Keratinocyte (primary cell): Measurements from ENCODE around the gene INHA.

Experiments
- CTCF ChIP-seq, 3 experiments: IDR thresholded peaks in 1 of 3; conservative IDR thresholded peaks in 1 of 3; optimal IDR thresholded peaks in 1 of 3; 2 replicates in 2 of 3; 3 replicates in 1 of 3; pipeline versions ENCODE3 to v1.5.1; 2011; ENCODE audit warnings: low read length in 3 of 3, mild to moderate bottlenecking in 3 of 3, moderate library complexity in 2 of 3, control low read depth in 1 of 3, inconsistent platforms in 1 of 3; ENCODE audit not compliant: insufficient read depth in 2 of 3; ENCODE audit errors: extremely low read depth in 1 of 3
- EZH2 ChIP-seq: IDR thresholded peaks from one replicate; pipeline ENCODE4 v1.6.1; 2012; ENCODE audit warnings: inconsistent platforms, mild to moderate bottlenecking, low read length, moderate library complexity

DNA sequence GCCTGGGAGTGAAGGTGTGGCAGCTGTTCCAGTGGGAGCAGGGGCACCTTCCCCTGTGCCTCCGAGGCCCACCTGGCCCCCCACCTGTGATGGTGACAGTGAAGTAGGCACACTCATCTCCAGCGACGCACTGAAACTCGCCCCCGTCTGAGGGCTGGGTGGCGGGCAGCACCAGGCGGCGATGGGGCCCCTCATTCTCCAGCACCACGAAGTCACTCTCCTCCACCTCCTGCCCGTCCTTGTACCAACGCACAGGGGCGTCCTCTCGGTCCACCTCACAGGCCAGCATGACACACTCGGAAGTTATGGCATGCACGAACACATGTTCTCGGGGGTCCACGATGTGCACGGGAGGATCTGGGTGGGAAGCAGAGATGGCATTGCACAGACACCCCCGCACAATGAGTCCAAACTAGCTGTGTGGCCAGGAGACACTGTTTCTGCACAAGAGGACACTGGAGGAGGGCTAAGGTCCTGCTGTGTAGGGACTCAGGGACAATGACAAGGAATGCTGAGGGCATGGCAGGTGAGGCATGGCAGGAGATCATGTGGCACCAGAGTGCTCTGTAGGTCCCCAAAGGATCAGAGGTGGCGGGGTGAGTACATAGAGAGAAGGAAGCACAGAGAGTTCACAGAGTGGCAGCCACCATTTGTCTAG is 8.7 kb upstream of the INHA start:
- no peak for TF ChIP-seq CTCF (optimal IDR thresholded peaks at IDR 0.05 in 1 of 3, IDR thresholded peaks at IDR 0.05 in 1 of 3, conservative IDR thresholded peaks at IDR 0.05 in 1 of 3; ENCODE audit: extremely low read depth in 1 of 3, insufficient read depth in 2 of 3, low read length in 3 of 3)
- TF ChIP-seq EZH2: no peak
